SU-DHL-6 (cell line): Measurements from ENCODE around the gene KCNN3.

Experiments used
- EZH2phosphoT487 ChIP-seq: fragments of 200-600 bp; sonication (generic), shearing (Covaris generic); conservative IDR thresholded peaks from 2 replicates; pipeline ENCODE4 v1.6.1; 2018; ENCODE audit warnings: mild to moderate bottlenecking, antibody characterized with exemption, low read length, moderate library complexity, mixed read lengths
- TF ChIP-seq, protein P1 (sequence below): fragments of 200-600 bp; sonication (generic); IDR thresholded peaks from one replicate; pipeline ENCODE4 v1.5.1; 2017; ENCODE audit warnings: antibody characterized with exemption, mild to moderate bottlenecking, low read length, moderate library complexity; ENCODE audit not compliant: insufficient read depth, poor library complexity, severe bottlenecking

DNA sequence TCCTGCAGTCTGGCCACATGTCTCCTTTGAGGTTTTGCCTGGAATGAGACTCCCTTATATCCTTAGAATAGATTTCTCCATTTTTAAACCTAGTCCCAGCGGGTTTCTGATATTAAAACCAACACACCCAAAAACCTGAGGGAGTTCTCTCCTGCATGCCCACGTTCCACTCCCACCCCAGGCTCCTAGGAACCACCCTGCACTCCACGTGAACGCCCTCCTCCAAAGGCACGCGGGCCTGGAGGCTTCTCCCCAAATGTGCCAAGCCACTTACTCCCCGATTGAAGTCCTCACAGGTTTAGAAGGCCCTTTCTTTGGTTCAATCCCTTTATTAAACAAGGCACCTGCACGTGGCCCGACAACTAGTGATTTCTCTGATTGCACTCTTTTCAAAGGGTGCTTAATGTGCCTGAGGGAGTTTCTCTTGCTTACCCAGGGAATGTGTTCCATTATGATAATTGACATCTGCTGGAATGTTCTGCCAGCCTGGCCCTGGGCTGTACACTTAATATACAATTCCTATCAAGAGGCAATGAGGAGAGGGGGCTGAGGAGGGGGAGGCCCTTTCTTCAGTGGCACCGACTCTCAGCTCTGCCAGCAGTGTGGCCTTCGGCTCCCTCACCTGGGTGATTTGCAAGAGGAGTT, 157.8 kb downstream of the KCNN3 start:
- TF ChIP-seq, protein P1, sequence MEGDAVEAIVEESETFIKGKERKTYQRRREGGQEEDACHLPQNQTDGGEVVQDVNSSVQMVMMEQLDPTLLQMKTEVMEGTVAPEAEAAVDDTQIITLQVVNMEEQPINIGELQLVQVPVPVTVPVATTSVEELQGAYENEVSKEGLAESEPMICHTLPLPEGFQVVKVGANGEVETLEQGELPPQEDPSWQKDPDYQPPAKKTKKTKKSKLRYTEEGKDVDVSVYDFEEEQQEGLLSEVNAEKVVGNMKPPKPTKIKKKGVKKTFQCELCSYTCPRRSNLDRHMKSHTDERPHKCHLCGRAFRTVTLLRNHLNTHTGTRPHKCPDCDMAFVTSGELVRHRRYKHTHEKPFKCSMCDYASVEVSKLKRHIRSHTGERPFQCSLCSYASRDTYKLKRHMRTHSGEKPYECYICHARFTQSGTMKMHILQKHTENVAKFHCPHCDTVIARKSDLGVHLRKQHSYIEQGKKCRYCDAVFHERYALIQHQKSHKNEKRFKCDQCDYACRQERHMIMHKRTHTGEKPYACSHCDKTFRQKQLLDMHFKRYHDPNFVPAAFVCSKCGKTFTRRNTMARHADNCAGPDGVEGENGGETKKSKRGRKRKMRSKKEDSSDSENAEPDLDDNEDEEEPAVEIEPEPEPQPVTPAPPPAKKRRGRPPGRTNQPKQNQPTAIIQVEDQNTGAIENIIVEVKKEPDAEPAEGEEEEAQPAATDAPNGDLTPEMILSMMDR = no peak
- TF ChIP-seq EZH2phosphoT487 = no peak
